CD14-positive monocyte (primary cell): Measurements from ENCODE around the gene TNIK. TPM values are rescaled to one million over a fixed set of nuclear protein-coding genes. Genes with fewer than 3 reads are reported as not detected.
"Not testable (repeated sequence)": the region's sequence is repeated elsewhere in the genome, so short reads cannot be mapped to it uniquely, and the experiment has no call there.

Experiments used
- DNase-seq, 3 donors: peaks; one replicate each; pipeline ENCODE4 v3.0.0-alpha.2; 2011 to 2022
- H2AFZ ChIP-seq: 2 replicates; pipeline ENCODE4 v1.6.0; 2012; ENCODE audit warnings: mild to moderate bottlenecking, low read depth, low read length, inconsistent platforms; ENCODE audit not compliant: insufficient read depth, poor library complexity, severe bottlenecking
- H3K27ac ChIP-seq, 2 donors: 1 replicate in 1 of 2; 2 replicates in 1 of 2; pipeline ENCODE4 v1.5.1; 2012 to 2013; ENCODE audit warnings: low read length in 2 of 2, control low read depth in 1 of 2, inconsistent platforms in 1 of 2, low read depth in 1 of 2, mild to moderate bottlenecking in 1 of 2
- H3K27me3 ChIP-seq, 2 donors: one replicate each; pipeline versions ENCODE4 v1.6.0 to v1.6.1; 2011 to 2013; ENCODE audit warnings: low read length in 2 of 2; ENCODE audit not compliant: control insufficient read depth in 2 of 2, insufficient read depth in 2 of 2
- H3K36me3 ChIP-seq, 2 donors: replicated peaks in 1 of 2; 1 replicate in 1 of 2; 2 replicates in 1 of 2; pipeline versions ENCODE4 v1.5.1 to v1.6.1; 2012 to 2013; ENCODE audit warnings: low read length in 2 of 2, control low read depth in 1 of 2, inconsistent platforms in 1 of 2, mild to moderate bottlenecking in 1 of 2; ENCODE audit not compliant: insufficient read depth in 2 of 2, control insufficient read depth in 1 of 2
- H3K4me1 ChIP-seq, 2 donors: 1 replicate in 1 of 2; 2 replicates in 1 of 2; pipeline versions ENCODE4 v1.5.1 to v1.6.1; 2012 to 2013; ENCODE audit warnings: low read length in 2 of 2, control low read depth in 1 of 2, inconsistent platforms in 1 of 2, mild to moderate bottlenecking in 1 of 2, moderate library complexity in 1 of 2; ENCODE audit not compliant: insufficient read depth in 2 of 2, control insufficient read depth in 1 of 2
- H3K4me2 ChIP-seq: replicated peaks from 2 replicates; pipeline ENCODE3; 2012; ENCODE audit warnings: low read length, moderate library complexity, mild to moderate bottlenecking; ENCODE audit not compliant: poor library complexity, severe bottlenecking; ENCODE audit errors: extremely low read depth
- H3K4me3 ChIP-seq, 3 experiments: fragments of 200-600 bp in 1 of 3; sonication (generic) in 1 of 3; replicated peaks in 1 of 3; 1 replicate in 2 of 3; 2 replicates in 1 of 3; pipeline ENCODE4 v1.5.1; 2011 to 2013; ENCODE audit warnings: low read length in 3 of 3, mild to moderate bottlenecking in 3 of 3, control low read depth in 2 of 3, low read depth in 2 of 3, inconsistent platforms in 1 of 3, moderate library complexity in 1 of 3
- H3K79me2 ChIP-seq: 2 replicates; pipeline ENCODE4 v1.6.0; 2012; ENCODE audit warnings: mild to moderate bottlenecking, control low read depth, inconsistent platforms, low read length, moderate library complexity; ENCODE audit not compliant: insufficient read depth
- H3K9ac ChIP-seq: 2 replicates; pipeline ENCODE4 v1.6.0; 2017; ENCODE audit warnings: low read length, mild to moderate bottlenecking; ENCODE audit not compliant: insufficient read depth, poor library complexity, severe bottlenecking
- H3K9me3 ChIP-seq, 2 donors: replicated peaks in 1 of 2; 1 replicate in 1 of 2; 2 replicates in 1 of 2; pipeline versions ENCODE4 v1.5.1 to v1.6.1; 2012 to 2013; ENCODE audit warnings: low read length in 2 of 2, control low read depth in 1 of 2; ENCODE audit not compliant: control insufficient read depth in 1 of 2, insufficient read depth in 1 of 2
- H4K20me1 ChIP-seq: 2 replicates; pipeline ENCODE4 v1.6.0; 2012; ENCODE audit warnings: mild to moderate bottlenecking, low read length, control low read depth, moderate library complexity; ENCODE audit not compliant: insufficient read depth
- H3K27ac Mint-ChIP-seq, 7 donors: one replicate each; pipeline ENCODE4 v1.8.0; 2020; ENCODE audit warnings: mild to moderate bottlenecking in 7 of 7, mixed read lengths in 7 of 7, moderate library complexity in 6 of 7, inconsistent platforms in 2 of 7
- H3K27me3 Mint-ChIP-seq, 3 donors: one replicate each; pipeline ENCODE4 v1.8.0; 2021 to 2022; ENCODE audit warnings: low read depth in 3 of 3, mild to moderate bottlenecking in 3 of 3, mixed read lengths in 3 of 3, moderate library complexity in 3 of 3, inconsistent platforms in 1 of 3
- H3K36me3 Mint-ChIP-seq, 2 donors: one replicate each; pipeline ENCODE4 v1.8.0; 2020; ENCODE audit warnings: mixed read lengths in 2 of 2, inconsistent platforms in 1 of 2, mild to moderate bottlenecking in 1 of 2
- H3K4me1 Mint-ChIP-seq: one replicate; pipeline ENCODE4 v1.8.0; 2020; ENCODE audit warnings: mild to moderate bottlenecking, mixed read lengths
- H3K4me3 Mint-ChIP-seq, 2 donors: one replicate each; pipeline ENCODE4 v1.8.0; 2020; ENCODE audit warnings: mild to moderate bottlenecking in 2 of 2, mixed read lengths in 2 of 2, moderate library complexity in 1 of 2
- H3K9me3 Mint-ChIP-seq, 7 donors: one replicate each; pipeline ENCODE4 v1.8.0; 2020 to 2022; ENCODE audit warnings: mixed read lengths in 7 of 7, mild to moderate bottlenecking in 6 of 7, moderate library complexity in 6 of 7, inconsistent platforms in 2 of 7
- CTCF ChIP-seq: fragments of 200-600 bp; IDR thresholded peaks from one replicate; pipeline ENCODE4 v1.8.0; 2022; ENCODE audit warnings: antibody characterized with exemption, mild to moderate bottlenecking
- WGBS: methylation state at CpG from one replicate; pipeline ENCODE4 v1.1.5; 2013; ENCODE audit warnings: missing lambda C conversion rate; ENCODE audit not compliant: insufficient coverage; 5-methylcytosine and 5-hydroxymethylcytosine counted together
- intact Hi-C, 2 donors: fragments of 100-400 bp; cut with micrococcal nuclease; formaldehyde crosslinking; loops; one replicate each; pipeline versions ENCODE4 v1.15.0 to v1.15.1; 2023
- polyA plus RNA-seq, 3 donors: library from polyadenylated mRNA; depleted of rRNA in 1 of 3; unstranded in 2 of 3; stranded (reverse) in 1 of 3; fragments of 300-500 nt in 2 of 3; fragments of >200 nt in 1 of 3; fragmentation: Illumina TruSeq in 2 of 3; gene quantifications; 1 replicate in 2 of 3; 2 replicates in 1 of 3; pipeline ENCODE4 v1.2.3, GENCODE V29; 2012 to 2021

The TNIK gene
- polyA plus RNA-seq, 3 donors = 0.36 to 1.8 (median 0.75) TPM

GRCh38 chr3:171290680-171291079 is 169.5 kb downstream of the TNIK start:
- H4K20me1 ChIP-seq = no peaks in the 10 kb centered on the region
- H3K9me3 ChIP-seq = no peaks in the 10 kb centered on the region
- WGBS = no CpG with 5 or more reads among the region's 2 CpGs
- no peak for TF ChIP-seq CTCF
- DNase-seq = no peak
- Mint-ChIP-seq H3K27me3 (peaks cover 0 to 2% (median 1%) of the 10 kb centered on the region in 3 donors), H3K9me3 (peaks cover 0 to 3% (median 1%) of the 10 kb centered on the region in 7 donors), H3K4me1 (no peaks in the 10 kb centered on the region), H3K27ac (peak overlapping the region in 1 of 7 donors; percentile 19), H3K36me3 (no peaks in the 10 kb centered on the region), H3K4me3 (no peak overlapping the region)
- H3K4me1 ChIP-seq = no peaks in the 10 kb centered on the region
- no peak overlapping the region for H3K27ac ChIP-seq
- H2AFZ ChIP-seq = no peak overlapping the region
- H3K9ac ChIP-seq = no peak overlapping the region
- no peaks in the 10 kb centered on the region for H3K36me3 ChIP-seq
- no peak overlapping the region for H3K4me2 ChIP-seq
- no peak overlapping the region for H3K4me3 ChIP-seq
- intact Hi-C loops = no loop called here
- no peaks in the 10 kb centered on the region for H3K79me2 ChIP-seq
- H3K27me3 ChIP-seq = no peaks in the 10 kb centered on the region

- peaks cover 0 to 2% (median 0%) of the 10 kb centered on the region in 3 donors for H3K27me3 Mint-ChIP-seq
- no peaks in the 10 kb centered on the region for H3K4me1 ChIP-seq
- TF ChIP-seq CTCF = no peak
- H4K20me1 ChIP-seq = no peaks in the 10 kb centered on the region
- H3K36me3 Mint-ChIP-seq = no peaks in the 10 kb centered on the region
- H3K27me3 ChIP-seq = no peaks in the 10 kb centered on the region
- H3K4me1 Mint-ChIP-seq = peaks cover 5% of the 10 kb centered on the region
- H3K4me3 ChIP-seq = no peak overlapping the region
- H3K27ac ChIP-seq = no peak overlapping the region
- no peak overlapping the region for H2AFZ ChIP-seq
- no peaks in the 10 kb centered on the region for H3K36me3 ChIP-seq
- no peaks in the 10 kb centered on the region for H3K9me3 ChIP-seq
- H3K27ac Mint-ChIP-seq = no peak overlapping the region
- H3K79me2 ChIP-seq = no peaks in the 10 kb centered on the region
- H3K4me3 Mint-ChIP-seq = no peak overlapping the region
- no peak for DNase-seq
- H3K9me3 Mint-ChIP-seq = peaks cover 0 to 3% (median 1%) of the 10 kb centered on the region in 7 donors
- H3K4me2 ChIP-seq = no peak overlapping the region
- intact Hi-C loops = no loop called here
- no peak overlapping the region for H3K9ac ChIP-seq
Observed at GRCh38 chr3:171289291-171289690, 170.9 kb downstream of the TNIK start.

- H3K36me3 Mint-ChIP-seq, H3K9ac ChIP-seq, H3K27ac ChIP-seq, H2AFZ ChIP-seq, H3K4me1 Mint-ChIP-seq, H3K79me2 ChIP-seq, intact Hi-C loops, H3K27me3 Mint-ChIP-seq, H3K9me3 ChIP-seq, H3K4me3 ChIP-seq, H4K20me1 ChIP-seq, H3K4me1 ChIP-seq, H3K9me3 Mint-ChIP-seq, H3K36me3 ChIP-seq, H3K4me2 ChIP-seq, DNase-seq, H3K27me3 ChIP-seq, H3K4me3 Mint-ChIP-seq, H3K27ac Mint-ChIP-seq: not testable (repeated sequence)
- WGBS = no CpG with 5 or more reads among the region's 3 CpGs
Observed at GRCh38 chr3:171287761-171288160, 172.4 kb downstream of the TNIK start.
